ENCODE measurements around the gene GRK3. TPM values are rescaled to one million over a fixed set of nuclear protein-coding genes. Genes with fewer than 3 reads are reported as not detected.
"Not testable (repeated sequence)": the region's sequence is repeated elsewhere in the genome, so short reads cannot be mapped to it uniquely, and the experiment has no call there.

The GRK3 gene
- total RNA-seq: 1 to 10 TPM in 2 of 4 donors, under 1 TPM in 2; 0.49 to 1.1 (median 0.81) TPM

DNA sequence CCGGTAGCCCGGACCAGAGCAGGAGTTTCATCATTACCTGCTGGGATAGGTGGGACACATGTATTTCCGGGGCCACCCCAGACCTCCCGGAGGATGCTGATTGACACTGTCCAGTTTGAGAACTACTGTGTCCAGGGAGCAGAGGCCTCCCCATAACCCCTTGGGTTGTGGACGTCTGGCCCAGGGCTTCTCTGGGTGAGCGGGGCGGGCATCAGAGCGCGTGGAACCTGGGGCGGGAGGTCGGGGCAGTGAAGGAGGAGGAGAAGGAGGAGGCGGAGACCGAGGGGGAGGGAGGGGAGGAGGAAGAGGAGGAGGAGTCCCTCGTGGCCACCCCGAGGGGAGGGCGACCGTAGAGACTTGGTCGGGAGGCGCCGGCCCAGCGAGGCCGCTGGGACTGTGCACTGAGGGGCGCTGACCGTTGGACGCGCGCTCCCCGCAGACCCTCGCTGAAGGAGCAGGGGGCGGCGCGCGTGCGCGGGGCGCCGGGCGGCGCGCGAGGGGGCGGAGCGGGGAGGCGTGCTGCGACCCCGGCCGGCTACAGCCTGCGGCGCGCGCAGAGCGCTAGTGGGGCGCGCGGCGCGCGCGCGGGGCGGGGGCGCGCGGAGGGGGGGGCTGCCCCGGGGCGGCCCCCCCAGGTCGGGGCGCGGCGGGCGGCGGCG is at the start of gene GRK3:
TSS of gene GRK3 (plus strand) at position 356 of the 659 bp plus-strand sequence. CDS start 366 bp downstream, outside the sequence.
- Histone ChIP-seq H3K27me3 (peaks cover 19 to 36% (median 22%) of the 10 kb centered on the region in 3 donors), H3K9me3 (no peaks in the 10 kb centered on the region), H3K36me3 (no peaks in the 10 kb centered on the region), H3K27ac (peak within 1 kb of the TSS; percentile 15 to 53 (median 36)), H3K4me1 (peaks cover 7 to 13% of the 10 kb centered on the region in 2 donors), H3K4me3 (peak within 1 kb of the TSS; percentile 58 to 64 (median 62))
- DNase-seq: peak; percentile 30 to 45
- ATAC-seq: peak; percentile 34 to 37
- in situ Hi-C loops (cut with MboI; ENCODE audit: low sequenced_read_pairs in 4 of 4): loop anchor here in 1 of 4 donors (25.0 kb wide), 1 partner anchor 98 kb away; no protein-coding TSS in a partner anchor
- intact Hi-C loops (cut with DNase I; ENCODE audit: low total_unique reads): loop anchor here (10.0 kb wide), 1 partner anchor 120 kb away; no protein-coding TSS in a partner anchor
- TF ChIP-seq, protein P1, sequence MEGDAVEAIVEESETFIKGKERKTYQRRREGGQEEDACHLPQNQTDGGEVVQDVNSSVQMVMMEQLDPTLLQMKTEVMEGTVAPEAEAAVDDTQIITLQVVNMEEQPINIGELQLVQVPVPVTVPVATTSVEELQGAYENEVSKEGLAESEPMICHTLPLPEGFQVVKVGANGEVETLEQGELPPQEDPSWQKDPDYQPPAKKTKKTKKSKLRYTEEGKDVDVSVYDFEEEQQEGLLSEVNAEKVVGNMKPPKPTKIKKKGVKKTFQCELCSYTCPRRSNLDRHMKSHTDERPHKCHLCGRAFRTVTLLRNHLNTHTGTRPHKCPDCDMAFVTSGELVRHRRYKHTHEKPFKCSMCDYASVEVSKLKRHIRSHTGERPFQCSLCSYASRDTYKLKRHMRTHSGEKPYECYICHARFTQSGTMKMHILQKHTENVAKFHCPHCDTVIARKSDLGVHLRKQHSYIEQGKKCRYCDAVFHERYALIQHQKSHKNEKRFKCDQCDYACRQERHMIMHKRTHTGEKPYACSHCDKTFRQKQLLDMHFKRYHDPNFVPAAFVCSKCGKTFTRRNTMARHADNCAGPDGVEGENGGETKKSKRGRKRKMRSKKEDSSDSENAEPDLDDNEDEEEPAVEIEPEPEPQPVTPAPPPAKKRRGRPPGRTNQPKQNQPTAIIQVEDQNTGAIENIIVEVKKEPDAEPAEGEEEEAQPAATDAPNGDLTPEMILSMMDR (IDR thresholded peaks at IDR 0.05 in 4 of 5, conservative IDR thresholded peaks at IDR 0.05 in 1 of 5): no peak
- peak in 1 of 2 donors; percentile 17 for TF ChIP-seq POLR2A (IDR thresholded peaks at IDR 0.05)

DNA sequence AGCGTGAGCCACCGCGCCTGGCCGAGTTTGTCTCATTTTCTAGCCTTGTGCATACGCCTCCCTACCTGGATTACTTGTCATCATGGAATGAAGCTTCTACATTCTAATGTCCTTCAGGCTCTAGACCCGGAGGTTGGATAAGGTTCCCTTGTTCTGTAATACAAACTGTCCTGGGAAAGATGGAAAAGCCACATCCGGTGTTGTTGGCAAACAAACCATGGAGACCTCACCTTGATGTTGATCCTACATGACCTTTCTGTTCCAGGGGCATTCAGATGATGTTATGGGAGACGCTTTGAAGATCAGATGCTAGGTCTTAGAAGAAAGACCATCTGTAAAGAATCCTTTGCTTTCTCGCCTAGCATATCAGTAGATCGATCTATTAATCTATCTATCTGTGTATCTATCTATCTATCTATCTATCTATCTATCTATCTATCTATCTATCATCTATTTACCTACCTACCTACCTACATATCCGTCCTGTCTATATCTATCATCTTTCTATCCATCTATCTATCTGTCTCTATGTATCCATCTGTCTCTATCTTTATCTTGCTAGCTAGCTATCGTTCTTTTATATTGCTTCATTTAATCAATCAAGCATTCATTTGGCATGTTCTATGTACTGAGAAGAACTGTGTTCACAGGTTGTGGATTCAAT is 46.3 kb upstream of the GRK3 start:
- Histone ChIP-seq H3K4me1 (no peaks in the 10 kb centered on the region), H3K4me3 (no peak overlapping the region), H3K27me3 (no peaks in the 10 kb centered on the region), H3K9me3 (no peaks in the 10 kb centered on the region), H3K27ac (no peak overlapping the region), H3K36me3 (no peaks in the 10 kb centered on the region)
- intact Hi-C loops (cut with DNase I; ENCODE audit: low total_unique reads) (no loop called here), in situ Hi-C loops (cut with MboI; ENCODE audit: low sequenced_read_pairs in 4 of 4) (no loop called here)
- ATAC-seq: no peak
- TF ChIP-seq POLR2A (IDR thresholded peaks at IDR 0.05): no peak
- TF ChIP-seq, protein P1 (IDR thresholded peaks at IDR 0.05 in 4 of 5, conservative IDR thresholded peaks at IDR 0.05 in 1 of 5): no peak
- DNase-seq: no peak

DNA sequence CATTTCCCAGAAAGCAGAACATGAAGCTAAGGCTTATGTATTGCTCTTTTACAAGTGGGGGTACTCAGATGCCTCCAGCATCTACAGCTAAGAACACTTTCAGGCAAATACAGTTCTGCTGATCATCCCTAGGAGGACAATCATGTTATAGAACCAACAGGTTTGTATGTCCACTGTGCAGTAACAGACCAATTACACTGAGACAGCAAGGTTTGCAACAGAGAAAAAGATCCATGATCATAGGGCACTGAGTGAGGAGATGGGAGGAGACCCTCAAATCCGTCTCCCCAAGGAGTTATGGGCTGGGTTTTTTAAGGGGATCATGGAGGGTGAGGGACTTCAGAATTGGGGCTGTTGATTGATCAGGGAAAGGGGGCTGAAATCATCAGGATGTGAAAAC is 39.1 kb upstream of the GRK3 start:
- no peak for DNase-seq
- H3K27me3 ChIP-seq: no peaks in the 10 kb centered on the region
- no peak for TF ChIP-seq POLR2A (IDR thresholded peaks at IDR 0.05)
- TF ChIP-seq, protein P1 (IDR thresholded peaks at IDR 0.05 in 4 of 5, conservative IDR thresholded peaks at IDR 0.05 in 1 of 5): no peak
- intact Hi-C loops (cut with DNase I; ENCODE audit: low total_unique reads) (no loop called here), in situ Hi-C loops (cut with MboI; ENCODE audit: low sequenced_read_pairs in 4 of 4) (no loop called here)
- H3K27ac ChIP-seq: no peak overlapping the region
- ATAC-seq: no peak
- no peaks in the 10 kb centered on the region for H3K36me3 ChIP-seq
- H3K4me3 ChIP-seq: no peak overlapping the region
- H3K4me1 ChIP-seq: no peaks in the 10 kb centered on the region
- H3K9me3 ChIP-seq: no peaks in the 10 kb centered on the region

DNA sequence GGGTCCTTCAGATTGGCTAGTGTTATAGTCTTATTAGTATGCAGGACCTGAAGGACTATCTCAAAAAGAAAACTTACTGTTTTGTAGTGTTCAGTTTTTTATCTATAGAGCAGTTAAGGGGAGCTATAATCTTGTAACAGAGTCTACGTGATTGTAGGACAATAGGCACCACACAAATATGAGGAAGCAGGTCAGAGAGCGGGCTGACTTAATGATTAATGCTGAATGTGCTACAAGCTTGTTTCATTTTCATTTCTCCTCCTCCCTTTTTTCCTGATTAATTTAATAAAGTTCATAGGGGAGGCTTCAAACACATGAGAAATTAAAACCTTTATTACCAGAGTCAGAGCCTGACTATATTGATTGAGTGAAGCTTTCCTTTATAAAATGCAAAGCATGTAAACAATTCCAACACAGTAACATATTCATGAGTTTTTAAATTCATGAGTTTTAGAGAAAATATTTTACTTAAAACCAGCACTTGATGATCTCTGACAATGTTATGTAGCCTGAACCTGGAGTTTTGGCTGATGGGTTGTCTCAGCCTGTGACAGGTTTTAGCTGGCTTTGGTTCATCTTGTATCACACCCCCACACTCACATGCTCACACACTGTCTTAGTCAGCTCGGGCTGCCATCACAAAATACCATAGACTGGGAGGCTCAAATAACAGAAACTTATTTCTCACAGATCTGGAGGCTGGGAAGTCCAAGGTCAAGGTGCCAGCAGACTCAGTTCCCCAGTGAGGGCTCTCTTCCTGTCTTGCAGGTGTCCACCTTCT is 38.5 kb upstream of the GRK3 start:
- H3K4me1 ChIP-seq; in situ Hi-C loops (cut with MboI; ENCODE audit: low sequenced_read_pairs in 4 of 4); H3K36me3 ChIP-seq; H3K27ac ChIP-seq; ATAC-seq; DNase-seq; H3K4me3 ChIP-seq; intact Hi-C loops (cut with DNase I; ENCODE audit: low total_unique reads); H3K9me3 ChIP-seq; H3K27me3 ChIP-seq: not testable (repeated sequence)

DNA sequence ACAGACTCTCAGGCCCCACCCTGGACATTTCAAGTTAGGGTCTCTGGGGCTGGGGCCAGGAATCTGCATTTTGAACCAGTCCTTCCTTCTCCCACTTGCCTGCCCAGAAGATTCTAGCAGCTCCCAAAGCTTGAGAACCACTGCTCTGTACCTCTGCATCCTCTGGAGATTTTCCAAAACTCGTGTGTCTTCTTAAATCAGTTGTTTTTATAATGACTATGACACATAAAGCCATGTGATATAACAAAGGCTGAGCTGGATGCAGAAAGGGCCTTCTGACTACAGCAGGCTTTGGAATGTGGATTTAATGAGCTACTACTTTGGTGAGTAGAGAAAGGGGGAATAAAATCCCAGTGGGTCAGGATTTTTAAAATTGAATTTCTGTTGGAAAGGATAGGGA is 37.5 kb upstream of the GRK3 start:
- ATAC-seq; intact Hi-C loops (cut with DNase I; ENCODE audit: low total_unique reads); H3K36me3 ChIP-seq; H3K4me3 ChIP-seq; H3K27me3 ChIP-seq; DNase-seq; H3K9me3 ChIP-seq; H3K4me1 ChIP-seq; in situ Hi-C loops (cut with MboI; ENCODE audit: low sequenced_read_pairs in 4 of 4); H3K27ac ChIP-seq: not testable (repeated sequence)

DNA sequence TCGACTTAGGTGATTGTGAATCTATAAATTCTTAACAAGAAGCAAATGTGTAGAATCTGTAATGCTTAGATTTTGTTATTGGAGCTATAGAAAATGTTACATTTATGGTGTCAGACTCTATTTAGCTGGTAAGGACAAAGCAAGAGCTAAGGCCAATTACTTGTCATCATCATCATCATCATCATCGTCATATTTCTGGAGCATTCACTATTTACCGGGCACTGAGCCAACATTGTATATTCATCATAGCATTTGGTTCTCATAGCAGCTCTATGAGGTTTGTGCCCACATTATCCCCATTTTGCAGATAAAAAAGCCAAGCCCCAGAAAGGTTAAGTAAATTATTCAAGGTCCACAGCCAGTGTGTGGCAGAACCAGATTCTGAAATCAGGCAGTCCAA is 36.4 kb upstream of the GRK3 start:
- ATAC-seq; intact Hi-C loops (cut with DNase I; ENCODE audit: low total_unique reads); DNase-seq; H3K9me3 ChIP-seq; H3K4me1 ChIP-seq; H3K27ac ChIP-seq; H3K4me3 ChIP-seq; H3K27me3 ChIP-seq; H3K36me3 ChIP-seq; in situ Hi-C loops (cut with MboI; ENCODE audit: low sequenced_read_pairs in 4 of 4): not testable (repeated sequence)

DNA sequence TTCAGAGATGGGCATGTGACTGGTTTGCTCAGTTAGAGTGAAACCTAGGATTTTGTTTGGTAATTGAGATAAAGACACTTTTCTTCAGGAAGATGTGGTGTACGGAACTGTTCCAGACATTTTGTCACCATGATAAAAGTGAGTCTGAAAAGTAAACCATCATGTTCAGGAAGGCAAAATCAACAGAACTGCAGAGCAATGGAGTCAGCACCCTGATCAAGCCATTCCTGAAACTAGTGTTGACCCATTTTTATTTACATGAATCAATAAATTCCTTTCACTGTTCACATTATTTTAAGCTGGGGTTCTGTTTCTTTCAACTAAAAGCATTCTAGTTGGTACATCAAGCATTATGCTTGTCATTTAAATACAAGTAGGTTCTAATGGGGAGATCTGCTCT is 35.4 kb upstream of the GRK3 start:
- H3K4me1 ChIP-seq; ATAC-seq; in situ Hi-C loops (cut with MboI; ENCODE audit: low sequenced_read_pairs in 4 of 4); H3K9me3 ChIP-seq; H3K36me3 ChIP-seq; DNase-seq; intact Hi-C loops (cut with DNase I; ENCODE audit: low total_unique reads); H3K4me3 ChIP-seq; H3K27ac ChIP-seq; H3K27me3 ChIP-seq: not testable (repeated sequence)

DNA sequence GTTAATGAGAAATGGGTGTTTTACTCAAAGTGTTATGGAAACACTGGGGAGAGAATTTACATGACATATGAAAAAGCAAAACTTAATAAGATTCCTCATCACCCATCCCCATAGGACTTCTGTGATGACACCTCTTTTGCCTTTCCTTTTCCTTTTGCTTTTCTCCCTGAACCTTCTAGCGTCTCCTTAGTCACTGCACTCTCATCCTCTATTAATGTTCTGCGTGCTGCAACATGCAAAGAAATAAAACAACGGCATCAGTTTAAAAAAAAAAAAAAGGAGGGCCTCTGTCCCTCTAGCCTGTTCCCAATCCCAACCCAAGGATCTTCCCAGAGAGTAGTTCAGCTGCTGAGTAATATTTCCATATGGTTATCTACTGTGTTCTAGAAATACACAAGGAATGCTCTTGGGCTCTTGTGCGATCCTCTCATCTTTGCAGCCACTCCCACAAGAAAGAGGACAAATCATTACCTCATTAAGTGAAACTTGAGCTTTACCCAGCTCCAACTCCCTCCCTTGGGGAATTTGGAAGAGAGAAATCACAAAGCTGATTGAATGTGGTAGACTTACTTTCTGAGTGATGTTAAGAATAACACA is 34.8 kb upstream of the GRK3 start:
- in situ Hi-C loops (cut with MboI; ENCODE audit: low sequenced_read_pairs in 4 of 4): not testable (repeated sequence)

More for the DNA sequence above, 34.8 kb upstream of the GRK3 start:
- ATAC-seq; H3K27ac ChIP-seq; H3K9me3 ChIP-seq; H3K4me1 ChIP-seq; DNase-seq; H3K27me3 ChIP-seq; intact Hi-C loops (cut with DNase I; ENCODE audit: low total_unique reads); H3K36me3 ChIP-seq; H3K4me3 ChIP-seq: not testable (repeated sequence)

Data from gastrocnemius medialis (tissue), 4 donors.